Caco-2 (cell line): ENCODE data around the gene MEX3A. TPM values are rescaled to one million over a fixed set of nuclear protein-coding genes. Genes with fewer than 3 reads are reported as not detected.

Experiments used
- BruUV-seq: library from RNA; stranded (reverse); fragments of 400-500 nt; replicated peaks from 2 replicates; lab custom pipeline; 2021; lab: Mats Ljungman, UMichigan
- CTCF ChIA-PET: fragments of 300-600 bp; sonication (Branson Sonifier 250); formaldehyde crosslinking; loops from one replicate; lab custom pipeline; 2022; ENCODE audit warnings: antibody characterized with exemption; lab: Charles Lee
- POLR2A ChIA-PET: fragments of 300-600 bp; sonication (Branson Sonifier 250); formaldehyde crosslinking; loops from one replicate; lab custom pipeline; 2022; ENCODE audit warnings: antibody characterized with exemption; lab: Charles Lee
- DNase-seq, 2 experiments: peaks; one replicate each; pipeline versions ENCODE4 v3.0.0 to v3.0.0-alpha.2; 2020 to 2022
- H3K27me3 ChIP-seq: replicated peaks from 2 replicates; pipeline ENCODE4 v1.6.0; 2011; ENCODE audit warnings: low read length; ENCODE audit not compliant: control insufficient read depth, insufficient read depth
- H3K36me3 ChIP-seq: 2 replicates; pipeline ENCODE4 v1.5.1; 2011; ENCODE audit warnings: low read length; ENCODE audit not compliant: control insufficient read depth, insufficient read depth
- H3K4me1 ChIP-seq: fragments of 250-450 bp; sonication (Bioruptor Pico); 2 replicates; pipeline ENCODE4 v1.5.1; 2020; ENCODE audit warnings: mild to moderate bottlenecking
- H3K4me3 ChIP-seq: 2 replicates; pipeline ENCODE4 v1.5.1; 2011; ENCODE audit warnings: low read depth, mild to moderate bottlenecking, control low read depth, low read length
- H3K9me3 ChIP-seq: fragments of 250-450 bp; sonication (Bioruptor Pico); 2 replicates; pipeline ENCODE4 v1.5.1; 2020; ENCODE audit warnings: mild to moderate bottlenecking, moderate library complexity
- H3K27ac Mint-ChIP-seq: one replicate; pipeline ENCODE4 v1.8.0; 2022; ENCODE audit warnings: mixed read lengths; ENCODE audit not compliant: unreplicated experiment
- H3K27me3 Mint-ChIP-seq: one replicate; pipeline ENCODE4 v1.8.0; 2022; ENCODE audit warnings: mixed read lengths; ENCODE audit not compliant: insufficient read depth, unreplicated experiment
- H3K36me3 Mint-ChIP-seq: one replicate; pipeline ENCODE4 v1.8.0; 2022; ENCODE audit warnings: mild to moderate bottlenecking, mixed read lengths; ENCODE audit not compliant: insufficient read depth, unreplicated experiment
- H3K4me1 Mint-ChIP-seq: one replicate; pipeline ENCODE4 v1.8.0; 2022; ENCODE audit warnings: low read depth, mixed read lengths; ENCODE audit not compliant: unreplicated experiment
- H3K4me3 Mint-ChIP-seq: one replicate; pipeline ENCODE4 v1.8.0; 2022; ENCODE audit warnings: mild to moderate bottlenecking, moderate library complexity, mixed read lengths; ENCODE audit not compliant: unreplicated experiment
- H3K9me3 Mint-ChIP-seq: one replicate; pipeline ENCODE4 v1.8.0; 2022; ENCODE audit warnings: mixed read lengths; ENCODE audit not compliant: unreplicated experiment
- CTCF ChIP-seq, 2 experiments: fragments of 200-600 bp in 1 of 2; IDR thresholded peaks; 1 replicate in 1 of 2; 2 replicates in 1 of 2; pipeline versions ENCODE4 v1.5.1 to v1.8.0; 2011 to 2022; ENCODE audit warnings: antibody characterized with exemption in 1 of 2, control low read depth in 1 of 2, inconsistent platforms in 1 of 2, low read depth in 1 of 2, low read length in 1 of 2, mild to moderate bottlenecking in 1 of 2, moderate library complexity in 1 of 2; ENCODE audit not compliant: insufficient read depth in 1 of 2, severe bottlenecking in 1 of 2, unreplicated experiment in 1 of 2
- intact Hi-C: fragments of 100-400 bp; cut with micrococcal nuclease; formaldehyde crosslinking; loops from one replicate; pipeline ENCODE4 v1.10.0; 2022; ENCODE audit not compliant: unreplicated experiment
- total RNA-seq: library from RNA; stranded (reverse); gene quantifications from 2 replicates; pipeline ENCODE4 v1.2.3, GENCODE V29; 2022

MEX3A gene
- total RNA-seq, 1 experiment from 2014 or later, result 8.9 TPM

GRCh38 chr1:156113282-156113950, 31.2 kb upstream of the MEX3A start:
- Histone ChIP-seq H3K36me3 (no peaks in the 10 kb centered on the region), H3K27me3 (no peaks in the 10 kb centered on the region), H3K9me3 (no peaks in the 10 kb centered on the region), H3K4me3 (no peak overlapping the region), H3K4me1 (peaks cover 26% of the 10 kb centered on the region)
- Mint-ChIP-seq H3K27me3 (no peaks in the 10 kb centered on the region), H3K27ac (no peak overlapping the region), H3K4me3 (peak overlapping the region; percentile 95), H3K4me1 (peaks cover 21% of the 10 kb centered on the region), H3K36me3 (peaks cover 12% of the 10 kb centered on the region), H3K9me3 (no peaks in the 10 kb centered on the region)
- CTCF ChIA-PET, result interaction anchor here (1.6 to 2.8 kb wide), 2 partner anchors 10 to 112 kb away, joined by 6 to 15 read pairs; no protein-coding TSS in a partner anchor
- intact Hi-C loops, result no loop called here
- POLR2A ChIA-PET, result interaction anchor here (0.6 to 0.8 kb wide), 2 partner anchors 14 to 224 kb away, joined by 3 read pairs; no protein-coding TSS in a partner anchor
- no TSS peak for BruUV-seq
- no peak for TF ChIP-seq CTCF (IDR thresholded peaks at IDR 0.05; ENCODE audit: insufficient read depth in 1 of 2, low read depth in 1 of 2, low read length in 1 of 2, severe bottlenecking in 1 of 2, unreplicated experiment in 1 of 2)
- DNase-seq, result no peak

DNA sequence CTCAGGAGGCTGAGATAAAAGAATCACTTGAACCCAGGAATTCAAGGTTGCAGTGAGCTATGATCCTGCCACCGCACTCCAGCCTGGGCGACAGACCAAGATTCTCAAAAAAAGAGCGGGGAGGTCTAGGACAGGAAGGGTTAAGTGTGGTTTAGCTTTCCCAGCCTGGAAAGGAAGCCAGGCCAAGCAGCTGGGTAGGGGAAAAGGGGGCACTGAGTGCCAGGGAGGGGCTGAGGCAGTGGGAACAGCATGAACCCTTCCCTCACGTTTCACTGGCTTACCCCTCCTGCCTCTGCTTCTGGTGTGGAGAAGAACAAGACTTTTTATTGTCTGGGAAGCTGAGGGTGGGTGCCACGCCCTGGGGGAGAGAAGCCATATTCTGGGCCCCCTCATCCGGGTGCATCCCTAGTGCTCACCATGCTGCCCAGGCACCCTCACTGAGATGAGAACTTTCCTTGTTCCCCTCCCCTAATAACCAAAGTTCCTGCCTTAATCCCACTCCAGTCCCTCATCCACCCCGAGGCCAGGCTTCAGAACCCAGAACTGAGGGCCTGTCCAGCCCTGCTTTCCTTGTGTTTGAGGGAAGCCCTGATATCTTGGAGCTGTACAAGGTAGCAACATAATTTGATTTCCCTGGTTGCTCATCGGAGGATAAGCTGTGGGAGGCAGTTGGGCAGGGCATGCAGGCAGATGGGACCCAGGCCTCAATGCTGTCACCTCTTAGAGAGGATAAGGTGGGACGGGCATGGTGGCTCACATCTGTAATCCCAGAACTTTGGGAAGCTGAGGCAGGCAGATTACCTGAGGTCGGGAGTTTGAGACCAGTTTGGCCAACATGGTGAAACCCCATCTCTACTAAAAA, 30.2 kb upstream of the MEX3A start:
- BruUV-seq, result no TSS peak
- H3K4me1 ChIP-seq, result peaks cover 17% of the 10 kb centered on the region
- H3K9me3 Mint-ChIP-seq, result no peaks in the 10 kb centered on the region
- no peaks in the 10 kb centered on the region for H3K27me3 ChIP-seq
- ChIA-PET CTCF (interaction anchor here (1.3 kb wide), 1 partner anchor 18 kb away, joined by 4 read pairs; no protein-coding TSS in a partner anchor), POLR2A (interaction anchor here (0.6 kb wide), 1 partner anchor 225 kb away, joined by 3 read pairs; no protein-coding TSS in a partner anchor)
- TF ChIP-seq CTCF (IDR thresholded peaks at IDR 0.05; ENCODE audit: insufficient read depth in 1 of 2, low read depth in 1 of 2, low read length in 1 of 2, severe bottlenecking in 1 of 2, unreplicated experiment in 1 of 2), result no peak
- H3K4me3 ChIP-seq, result no peak overlapping the region
- no peaks in the 10 kb centered on the region for H3K27me3 Mint-ChIP-seq
- no peaks in the 10 kb centered on the region for H3K9me3 ChIP-seq
- intact Hi-C loops, result no loop called here
- peaks cover 12% of the 10 kb centered on the region for H3K36me3 Mint-ChIP-seq
- H3K27ac Mint-ChIP-seq, result no peak overlapping the region
- DNase-seq, result no peak
- H3K36me3 ChIP-seq, result no peaks in the 10 kb centered on the region
- H3K4me3 Mint-ChIP-seq, result no peak overlapping the region
- H3K4me1 Mint-ChIP-seq, result peaks cover 15% of the 10 kb centered on the region

GRCh38 chr1:156111355-156111962, 29.2 kb upstream of the MEX3A start:
- TF ChIP-seq CTCF (IDR thresholded peaks at IDR 0.05; ENCODE audit: insufficient read depth in 1 of 2, low read depth in 1 of 2, low read length in 1 of 2, severe bottlenecking in 1 of 2, unreplicated experiment in 1 of 2), result no peak
- no peak overlapping the region for H3K4me3 Mint-ChIP-seq
- intact Hi-C loops, result no loop called here

More at GRCh38 chr1:156111355-156111962, 29.2 kb upstream of the MEX3A start:
- Histone ChIP-seq H3K4me1 (peaks cover 19% of the 10 kb centered on the region), H3K4me3 (no peak overlapping the region), H3K36me3 (no peaks in the 10 kb centered on the region), H3K9me3 (no peaks in the 10 kb centered on the region), H3K27me3 (no peaks in the 10 kb centered on the region)
- DNase-seq, result no peak
- no peaks in the 10 kb centered on the region for H3K27me3 Mint-ChIP-seq
- CTCF ChIA-PET, result interaction anchor here (1.3 kb wide), 1 partner anchor 19 kb away, joined by 4 read pairs; no protein-coding TSS in a partner anchor
- no TSS peak for BruUV-seq
- peaks cover 18% of the 10 kb centered on the region for H3K4me1 Mint-ChIP-seq
- H3K36me3 Mint-ChIP-seq, result peaks cover 19% of the 10 kb centered on the region
- no peak overlapping the region for H3K27ac Mint-ChIP-seq
- no peaks in the 10 kb centered on the region for H3K9me3 Mint-ChIP-seq
- POLR2A ChIA-PET, result interaction anchor here (0.6 kb wide), 2 partner anchors 8 to 26 kb away, joined by 3 to 5 read pairs; no protein-coding TSS in a partner anchor
